Muscle layer of colon (tissue), 2 donors: ENCODE data around the gene IGF1R.
"Not testable (repeated sequence)": the region's sequence is repeated elsewhere in the genome, so short reads cannot be mapped to it uniquely, and the experiment has no call there.

ENCODE experiments used
- H3K27ac ChIP-seq: one replicate; pipeline ENCODE4 v1.7.0; 2013; ENCODE audit warnings: low read depth, mild to moderate bottlenecking, low read length, moderate library complexity
- H3K27me3 ChIP-seq, 2 donors: one replicate each; pipeline ENCODE4 v1.7.0; 2013; ENCODE audit warnings: low read length in 2 of 2, mild to moderate bottlenecking in 2 of 2; ENCODE audit not compliant: insufficient read depth in 2 of 2, control insufficient read depth in 1 of 2
- H3K36me3 ChIP-seq: one replicate; pipeline ENCODE4 v1.7.0; 2013; ENCODE audit warnings: mild to moderate bottlenecking, low read length; ENCODE audit not compliant: insufficient read depth
- H3K4me1 ChIP-seq: one replicate; pipeline ENCODE4 v1.7.0; 2013; ENCODE audit warnings: mild to moderate bottlenecking, low read length; ENCODE audit not compliant: insufficient read depth
- H3K4me3 ChIP-seq, 2 donors: one replicate each; pipeline ENCODE4 v1.7.0; 2013; ENCODE audit warnings: low read length in 2 of 2, low read depth in 1 of 2, mild to moderate bottlenecking in 1 of 2, moderate library complexity in 1 of 2
- H3K9ac ChIP-seq: one replicate; pipeline ENCODE4 v1.7.0; 2013; ENCODE audit warnings: low read length
- H3K9me3 ChIP-seq: one replicate; pipeline ENCODE4 v1.7.0; 2013; ENCODE audit warnings: mild to moderate bottlenecking, low read length
- donor health status: abdominal sarcoma.
- donor health status: Adenocarcinoma of cecum.

The IGF1R gene

GRCh38 chr15:99002226-99002625 lies 353.9 kb downstream of the IGF1R start:
- Histone ChIP-seq H3K27ac (no peak overlapping the region), H3K4me1 (no peaks in the 10 kb centered on the region), H3K36me3 (no peaks in the 10 kb centered on the region), H3K27me3 (no peaks in the 10 kb centered on the region), H3K9ac (no peak overlapping the region), H3K9me3 (no peaks in the 10 kb centered on the region), H3K4me3 (no peak overlapping the region)

- not testable (repeated sequence) for H3K36me3 ChIP-seq, H3K9ac ChIP-seq, H3K4me1 ChIP-seq, H3K27me3 ChIP-seq, H3K27ac ChIP-seq, H3K4me3 ChIP-seq, H3K9me3 ChIP-seq
These were observed 355.0 kb downstream of the IGF1R start for GRCh38 chr15:99003317-99003716.

- not testable (repeated sequence) for H3K4me1 ChIP-seq, H3K9me3 ChIP-seq, H3K36me3 ChIP-seq, H3K9ac ChIP-seq, H3K27me3 ChIP-seq, H3K4me3 ChIP-seq, H3K27ac ChIP-seq
These were observed 356.9 kb downstream of the IGF1R start for GRCh38 chr15:99004998-99005974.

DNA sequence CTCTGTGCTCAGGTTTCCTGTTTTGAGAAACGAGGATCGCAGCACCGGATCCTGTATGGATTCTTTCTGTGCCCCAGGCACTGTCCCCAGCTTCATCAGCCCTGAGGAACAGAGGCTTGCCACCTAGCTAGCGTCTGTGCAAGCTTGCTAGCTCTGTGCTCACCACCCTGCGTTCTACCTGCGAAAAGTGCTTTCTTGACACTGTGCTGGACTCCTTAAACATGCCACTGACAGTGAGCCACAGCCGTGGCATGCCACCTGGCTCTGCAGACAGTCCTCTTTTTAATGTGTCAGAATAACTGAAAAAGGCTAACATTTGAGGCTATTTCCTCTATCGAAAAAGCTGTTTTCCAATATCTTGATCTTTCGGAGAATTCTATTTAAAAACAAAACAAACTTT lies 357.8 kb downstream of the IGF1R start:
- Histone ChIP-seq H3K4me1 (peaks cover 3% of the 10 kb centered on the region), H3K4me3 (no peak overlapping the region), H3K27me3 (no peaks in the 10 kb centered on the region), H3K36me3 (no peaks in the 10 kb centered on the region), H3K27ac (no peak overlapping the region), H3K9ac (no peak overlapping the region), H3K9me3 (no peaks in the 10 kb centered on the region)

DNA sequence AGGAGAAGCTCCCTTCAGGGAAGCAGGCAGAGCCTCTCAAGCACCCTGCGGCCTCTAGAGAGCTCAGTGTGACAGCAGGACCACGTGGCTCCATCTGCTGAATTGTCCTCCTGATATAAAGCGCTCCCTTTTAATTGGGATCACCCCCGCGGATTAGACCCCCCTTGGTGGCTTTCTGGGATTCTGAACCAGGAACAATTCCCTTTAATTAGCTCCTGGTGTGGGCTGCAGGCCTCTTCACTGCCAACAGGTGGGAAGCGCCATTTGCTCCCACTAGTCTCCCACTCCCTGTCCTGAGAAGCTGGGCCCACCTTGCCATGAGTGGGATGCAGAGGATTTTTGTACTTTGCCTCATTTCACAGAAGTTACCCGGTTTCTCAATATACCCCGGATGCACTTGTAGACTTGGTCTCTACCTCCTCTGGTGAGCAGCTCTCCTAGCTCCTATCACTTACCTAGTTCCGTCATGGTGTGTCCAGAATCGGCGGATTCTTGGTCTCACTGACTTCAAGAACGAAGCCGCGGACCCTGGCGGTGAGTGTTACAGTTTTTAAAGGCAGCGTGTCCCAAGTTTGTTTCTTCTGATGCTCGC lies 358.7 kb downstream of the IGF1R start:
- H3K9me3 ChIP-seq: no peaks in the 10 kb centered on the region
- no peaks in the 10 kb centered on the region for H3K27me3 ChIP-seq
- no peak overlapping the region for H3K27ac ChIP-seq
- no peak overlapping the region for H3K9ac ChIP-seq
- no peaks in the 10 kb centered on the region for H3K36me3 ChIP-seq
- H3K4me1 ChIP-seq: peaks cover 3% of the 10 kb centered on the region
- H3K4me3 ChIP-seq: no peak overlapping the region

DNA sequence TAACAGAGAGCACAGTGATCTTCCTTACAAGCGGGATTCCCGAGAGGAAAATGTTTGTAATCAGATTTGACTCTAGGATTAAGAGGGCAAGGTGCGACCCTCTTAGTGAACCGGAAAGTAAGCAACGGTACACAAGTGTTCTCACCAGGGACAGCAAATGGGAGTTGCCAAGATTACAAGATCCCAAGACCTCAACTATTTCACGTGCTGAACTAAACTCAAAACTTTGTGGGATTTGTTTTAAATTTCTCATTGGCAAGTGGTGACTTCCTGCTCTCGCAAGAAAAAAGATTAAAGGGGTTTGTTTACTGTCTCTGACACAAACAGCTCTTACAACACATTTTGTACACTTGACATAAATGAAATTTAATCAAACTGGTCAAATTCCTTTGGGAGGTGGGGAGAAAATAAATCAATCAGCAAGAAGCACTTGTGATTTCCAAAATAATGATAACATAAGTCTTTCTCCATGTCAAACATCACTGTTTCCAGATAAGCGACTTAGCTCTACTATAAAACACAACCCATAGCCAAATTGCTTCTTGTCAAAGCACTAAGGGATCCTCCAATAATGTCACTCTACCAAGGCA lies 361.5 kb downstream of the IGF1R start:
- Histone ChIP-seq H3K9me3 (no peaks in the 10 kb centered on the region), H3K4me1 (peaks cover 3% of the 10 kb centered on the region), H3K4me3 (no peak overlapping the region), H3K36me3 (no peaks in the 10 kb centered on the region), H3K27ac (no peak overlapping the region), H3K27me3 (no peaks in the 10 kb centered on the region), H3K9ac (no peak overlapping the region)

GRCh38 chr15:99010768-99011167 lies 362.4 kb downstream of the IGF1R start:
- peaks cover 3% of the 10 kb centered on the region for H3K4me1 ChIP-seq
- H3K27ac ChIP-seq: no peak overlapping the region
- H3K9me3 ChIP-seq: no peaks in the 10 kb centered on the region
- no peaks in the 10 kb centered on the region for H3K36me3 ChIP-seq
- no peak overlapping the region for H3K9ac ChIP-seq
- H3K4me3 ChIP-seq: no peak overlapping the region
- H3K27me3 ChIP-seq: no peaks in the 10 kb centered on the region
